HG03457 (cell line): ENCODE data around the gene PDE8B.

ENCODE experiments used
- ATAC-seq: cut with Tn5 transposase; IDR thresholded peaks from one replicate; pipeline ENCODE4 v1.9.1; 2021; ENCODE audit warnings: moderate number of reproducible peaks; ENCODE audit not compliant: unreplicated experiment

The PDE8B gene

GRCh38 chr5:77230727-77231470, 20.4 kb downstream of the PDE8B start:
- no peak for ATAC-seq

GRCh38 chr5:77231471-77232138, 21.1 kb downstream of the PDE8B start:
- no peak for ATAC-seq

GRCh38 chr5:77232574-77233358, 22.3 kb downstream of the PDE8B start:
- no peak for ATAC-seq

- no peak for ATAC-seq
Observed at GRCh38 chr5:77235846-77236721, 25.6 kb downstream of the PDE8B start.

GRCh38 chr5:77239126-77239741, 28.8 kb downstream of the PDE8B start:
- no peak for ATAC-seq

GRCh38 chr5:77241444-77241843, 31.0 kb downstream of the PDE8B start:
- no peak for ATAC-seq

GRCh38 chr5:77249475-77249874, 39.0 kb downstream of the PDE8B start:
- no peak for ATAC-seq

- ATAC-seq, result no peak
Observed at GRCh38 chr5:77250021-77250420, 39.5 kb downstream of the PDE8B start.

- no peak for ATAC-seq
Observed at GRCh38 chr5:77251921-77252320, 41.4 kb downstream of the PDE8B start.

- ATAC-seq, result no peak
Observed at GRCh38 chr5:77255617-77256016, 45.1 kb downstream of the PDE8B start.

GRCh38 chr5:77256406-77256805, 45.9 kb downstream of the PDE8B start:
- no peak for ATAC-seq

GRCh38 chr5:77258652-77259051, 48.2 kb downstream of the PDE8B start:
- ATAC-seq, result no peak

- no peak for ATAC-seq
Observed at GRCh38 chr5:77259476-77259875, 49.0 kb downstream of the PDE8B start.

- ATAC-seq, result no peak
Observed at GRCh38 chr5:77262697-77263096, 52.2 kb downstream of the PDE8B start.

- ATAC-seq, result no peak
Observed at GRCh38 chr5:77266291-77266690, 55.8 kb downstream of the PDE8B start.

GRCh38 chr5:77267496-77267895, 57.0 kb downstream of the PDE8B start:
- ATAC-seq, result no peak

- no peak for ATAC-seq
Observed at GRCh38 chr5:77272206-77272605, 61.7 kb downstream of the PDE8B start.

GRCh38 chr5:77277759-77278158, 67.3 kb downstream of the PDE8B start:
- no peak for ATAC-seq

- no peak for ATAC-seq
Observed at GRCh38 chr5:77280036-77280435, 69.6 kb downstream of the PDE8B start.

- no peak for ATAC-seq
Observed at GRCh38 chr5:77281969-77282336, 71.5 kb downstream of the PDE8B start.
